ENCODE results near the gene NTHL1.
A peak's percentile ranks its signal among the peaks of the same experiment; 100 is the strongest.

The NTHL1 gene

GRCh38 chr16:2033057-2033908, 14.4 kb downstream of the NTHL1 start:
- in situ Hi-C loops (cut with HindIII; ENCODE audit: low pct_unique_long_range_greater_than_20kb, low sequenced_read_pairs) = no loop called here
- DNase-seq (ENCODE audit: low read depth in 1 of 2, low spot score in 1 of 2) = peak; percentile 60 to 61
- TF ChIP-seq JUND (IDR thresholded peaks at IDR 0.05; ENCODE audit: low read depth) = no peak

DNA sequence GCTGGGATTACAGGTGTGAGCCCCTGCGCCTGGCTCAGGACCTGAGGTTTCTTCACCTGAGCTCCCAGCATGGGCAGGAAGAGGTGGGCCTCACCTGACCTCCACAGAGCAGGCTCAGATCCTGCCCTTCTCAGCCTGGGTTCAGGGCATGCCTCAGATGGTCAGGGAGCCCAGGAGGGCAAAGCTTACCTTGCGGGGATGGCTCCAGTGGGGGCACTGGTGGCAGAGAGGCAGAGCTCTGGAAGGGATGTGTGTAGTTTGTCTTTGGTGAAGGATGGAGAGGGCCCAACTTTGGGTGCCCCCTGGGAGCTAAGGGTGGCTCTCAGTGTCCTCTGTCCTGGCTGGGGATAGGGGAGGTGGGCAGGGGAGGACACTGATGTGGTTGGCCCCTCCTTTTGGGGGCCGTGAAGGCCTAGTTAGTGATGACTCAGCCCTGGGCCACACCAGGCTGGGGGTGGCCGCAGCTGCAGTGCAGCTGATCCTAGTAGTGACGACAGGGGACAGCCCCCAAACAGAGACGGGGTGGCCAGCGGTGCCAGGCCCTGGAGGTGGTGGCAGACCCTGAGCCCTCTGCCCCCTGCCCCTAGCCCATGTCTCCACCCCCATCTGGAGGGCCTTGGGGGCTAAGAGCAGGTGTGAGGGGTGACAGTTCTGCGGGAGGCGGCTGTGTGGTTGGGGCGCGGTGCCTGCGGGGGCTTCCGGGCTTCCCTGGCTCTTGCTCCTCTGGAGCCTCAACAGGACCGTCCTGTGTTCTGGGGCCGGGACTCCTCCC, 15.2 kb downstream of the NTHL1 start:
- no peak for TF ChIP-seq JUND (IDR thresholded peaks at IDR 0.05; ENCODE audit: low read depth)
- in situ Hi-C loops (cut with HindIII; ENCODE audit: low pct_unique_long_range_greater_than_20kb, low sequenced_read_pairs) = no loop called here
- no peak for DNase-seq (ENCODE audit: low read depth in 1 of 2, low spot score in 1 of 2)

DNA sequence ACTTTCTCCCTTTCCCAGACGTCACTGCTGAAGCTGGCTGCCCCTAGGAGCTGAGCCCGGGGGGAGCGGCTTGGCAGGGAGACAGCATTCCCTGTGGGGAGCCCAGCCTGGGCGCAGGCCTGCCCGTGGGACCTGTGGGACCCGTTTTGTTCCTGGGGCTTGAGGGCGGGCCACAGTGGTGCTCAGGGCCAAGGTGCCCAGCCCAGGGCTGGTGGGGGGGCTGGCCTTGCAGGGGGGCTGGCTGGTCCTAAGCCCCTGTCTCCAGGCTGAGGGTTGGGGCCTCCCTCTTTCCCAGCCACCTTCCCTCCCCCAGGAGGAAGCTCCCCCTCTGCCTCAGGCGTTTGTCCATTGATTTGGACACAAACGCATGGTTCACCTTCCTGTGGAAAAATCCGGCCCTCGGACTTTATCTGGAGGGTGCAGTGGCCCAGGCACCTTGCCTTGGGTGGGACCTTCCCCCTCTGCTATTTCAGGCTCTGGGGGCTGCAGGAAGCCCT, 16.5 kb downstream of the NTHL1 start:
- in situ Hi-C loops (cut with HindIII; ENCODE audit: low pct_unique_long_range_greater_than_20kb, low sequenced_read_pairs) = no loop called here
- TF ChIP-seq JUND (IDR thresholded peaks at IDR 0.05; ENCODE audit: low read depth) = no peak
- DNase-seq (ENCODE audit: low read depth in 1 of 2, low spot score in 1 of 2) = peak in 1 of 2 experiments; percentile 75

DNA sequence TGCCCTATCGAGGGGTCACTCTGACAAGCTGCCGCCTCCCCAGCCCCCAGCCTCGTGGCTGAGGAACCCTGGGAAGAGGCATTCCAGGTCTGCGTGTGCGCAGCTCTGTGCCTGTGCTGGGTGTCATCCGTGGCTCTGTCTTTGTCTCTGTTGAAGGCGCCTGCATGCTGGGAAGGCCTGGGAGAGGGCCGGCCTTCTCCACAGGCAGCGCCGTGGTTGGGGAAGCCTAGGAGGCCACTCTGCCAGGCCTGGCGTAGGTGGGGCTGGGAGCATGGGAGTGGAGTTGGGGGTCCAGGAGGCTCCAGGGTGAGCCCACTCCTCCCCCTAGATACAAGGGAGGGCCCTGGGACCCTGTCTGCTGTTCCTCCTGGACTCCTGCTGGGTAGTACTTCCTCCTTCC, 17.6 kb downstream of the NTHL1 start:
- no peak for DNase-seq (ENCODE audit: low read depth in 1 of 2, low spot score in 1 of 2)
- in situ Hi-C loops (cut with HindIII; ENCODE audit: low pct_unique_long_range_greater_than_20kb, low sequenced_read_pairs) = no loop called here
- no peak for TF ChIP-seq JUND (IDR thresholded peaks at IDR 0.05; ENCODE audit: low read depth)

DNA sequence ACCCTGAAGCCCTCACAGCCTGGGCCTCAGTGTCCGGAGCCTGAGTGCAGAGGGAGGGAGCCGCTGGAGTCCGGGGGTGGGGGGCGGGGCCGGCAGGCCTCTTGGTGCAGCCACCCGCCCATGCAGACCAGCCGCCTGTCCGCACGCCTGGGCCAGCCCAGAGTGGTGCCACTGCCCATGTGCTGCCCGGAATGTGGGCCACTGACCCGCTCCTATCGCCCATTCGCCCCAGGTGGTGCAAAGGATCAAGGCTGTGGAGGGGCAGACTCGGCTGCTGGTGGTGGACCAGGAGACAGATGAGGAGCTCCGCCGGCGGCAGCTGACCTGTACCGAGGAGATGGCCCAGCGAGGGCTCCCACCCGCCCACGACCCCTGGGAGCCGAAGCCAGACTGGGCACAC, 18.3 kb downstream of the NTHL1 start:
- in situ Hi-C loops (cut with HindIII; ENCODE audit: low pct_unique_long_range_greater_than_20kb, low sequenced_read_pairs) = no loop called here
- no peak for DNase-seq (ENCODE audit: low read depth in 1 of 2, low spot score in 1 of 2)
- TF ChIP-seq JUND (IDR thresholded peaks at IDR 0.05; ENCODE audit: low read depth) = no peak

- DNase-seq (ENCODE audit: low read depth in 1 of 2, low spot score in 1 of 2) = no peak
- no peak for TF ChIP-seq JUND (IDR thresholded peaks at IDR 0.05; ENCODE audit: low read depth)
- in situ Hi-C loops (cut with HindIII; ENCODE audit: low pct_unique_long_range_greater_than_20kb, low sequenced_read_pairs) = no loop called here
These were observed 18.9 kb downstream of the NTHL1 start for GRCh38 chr16:2028620-2029220.

GRCh38 chr16:2028146-2028545, 19.5 kb downstream of the NTHL1 start:
- no peak for TF ChIP-seq JUND (IDR thresholded peaks at IDR 0.05; ENCODE audit: low read depth)
- no peak for DNase-seq (ENCODE audit: low read depth in 1 of 2, low spot score in 1 of 2)
- in situ Hi-C loops (cut with HindIII; ENCODE audit: low pct_unique_long_range_greater_than_20kb, low sequenced_read_pairs) = no loop called here

- in situ Hi-C loops (cut with HindIII; ENCODE audit: low pct_unique_long_range_greater_than_20kb, low sequenced_read_pairs) = no loop called here
- peak in 1 of 2 experiments; percentile 75 for DNase-seq (ENCODE audit: low read depth in 1 of 2, low spot score in 1 of 2)
These were observed 20.3 kb downstream of the NTHL1 start for GRCh38 chr16:2027024-2028010.

DNA sequence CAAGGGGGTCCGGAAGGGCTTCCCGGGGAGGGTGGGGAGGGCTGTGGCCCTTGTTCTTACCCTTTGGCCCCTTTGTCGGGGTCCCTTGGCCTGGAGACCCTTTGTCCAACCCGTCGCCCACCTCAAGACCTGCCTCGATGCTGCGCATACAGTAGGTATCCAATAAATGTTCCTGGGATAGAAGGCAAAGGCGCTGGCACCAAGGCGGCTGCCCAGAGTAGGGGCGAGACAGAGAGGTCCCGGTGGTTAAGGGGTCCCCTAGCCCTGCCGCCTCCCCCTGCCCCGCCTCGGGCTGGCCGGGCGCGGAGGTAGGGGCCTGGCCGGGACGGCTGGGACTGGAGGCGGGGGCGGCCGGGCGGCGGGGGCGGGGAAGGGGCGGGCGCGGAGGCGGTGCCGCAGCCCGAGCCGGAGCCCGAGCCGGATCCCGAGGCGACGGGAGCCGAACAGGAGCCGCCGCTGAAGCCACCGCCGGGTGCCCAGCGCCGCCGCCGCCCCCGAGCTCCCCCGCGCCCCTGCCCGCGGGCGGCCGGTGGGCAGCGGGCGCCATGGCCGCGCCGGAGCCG, 21.1 kb downstream of the NTHL1 start, which contains the start of gene NHERF2:
NHERF2 (plus strand) TSS at position 442 of the 563 bp plus-strand sequence; CDS start at position 546, 104 bp downstream.
- peak in 1 of 2 experiments; percentile 80 for DNase-seq (ENCODE audit: low read depth in 1 of 2, low spot score in 1 of 2)
- no peak for TF ChIP-seq JUND (IDR thresholded peaks at IDR 0.05; ENCODE audit: low read depth)
- in situ Hi-C loops (cut with HindIII; ENCODE audit: low pct_unique_long_range_greater_than_20kb, low sequenced_read_pairs) = no loop called here

More at GRCh38 chr16:2027024-2028010, 20.3 kb downstream of the NTHL1 start:
- no peak for TF ChIP-seq JUND (IDR thresholded peaks at IDR 0.05; ENCODE audit: low read depth)

- no peak for TF ChIP-seq JUND (IDR thresholded peaks at IDR 0.05; ENCODE audit: low read depth)
- in situ Hi-C loops (cut with HindIII; ENCODE audit: low pct_unique_long_range_greater_than_20kb, low sequenced_read_pairs) = no loop called here
- no peak for DNase-seq (ENCODE audit: low read depth in 1 of 2, low spot score in 1 of 2)
These were observed 21.7 kb downstream of the NTHL1 start for GRCh38 chr16:2025878-2026460.

- in situ Hi-C loops (cut with HindIII; ENCODE audit: low pct_unique_long_range_greater_than_20kb, low sequenced_read_pairs) = no loop called here
- TF ChIP-seq JUND (IDR thresholded peaks at IDR 0.05; ENCODE audit: low read depth) = no peak
- DNase-seq (ENCODE audit: low read depth in 1 of 2, low spot score in 1 of 2) = no peak
These were observed 22.4 kb downstream of the NTHL1 start for GRCh38 chr16:2025251-2025650.
